Fibroblast of skin of left quadriceps (primary cell): Measurements from ENCODE around the gene IMP4.
A peak's percentile ranks its signal among the peaks of the same experiment; 100 is the strongest.

Experiments used
- DNase-seq, 2 experiments: peaks; one replicate each; pipeline ENCODE4 v3.0.0-alpha.2; 2013; ENCODE audit warnings: low read depth in 2 of 2

The IMP4 gene

DNA sequence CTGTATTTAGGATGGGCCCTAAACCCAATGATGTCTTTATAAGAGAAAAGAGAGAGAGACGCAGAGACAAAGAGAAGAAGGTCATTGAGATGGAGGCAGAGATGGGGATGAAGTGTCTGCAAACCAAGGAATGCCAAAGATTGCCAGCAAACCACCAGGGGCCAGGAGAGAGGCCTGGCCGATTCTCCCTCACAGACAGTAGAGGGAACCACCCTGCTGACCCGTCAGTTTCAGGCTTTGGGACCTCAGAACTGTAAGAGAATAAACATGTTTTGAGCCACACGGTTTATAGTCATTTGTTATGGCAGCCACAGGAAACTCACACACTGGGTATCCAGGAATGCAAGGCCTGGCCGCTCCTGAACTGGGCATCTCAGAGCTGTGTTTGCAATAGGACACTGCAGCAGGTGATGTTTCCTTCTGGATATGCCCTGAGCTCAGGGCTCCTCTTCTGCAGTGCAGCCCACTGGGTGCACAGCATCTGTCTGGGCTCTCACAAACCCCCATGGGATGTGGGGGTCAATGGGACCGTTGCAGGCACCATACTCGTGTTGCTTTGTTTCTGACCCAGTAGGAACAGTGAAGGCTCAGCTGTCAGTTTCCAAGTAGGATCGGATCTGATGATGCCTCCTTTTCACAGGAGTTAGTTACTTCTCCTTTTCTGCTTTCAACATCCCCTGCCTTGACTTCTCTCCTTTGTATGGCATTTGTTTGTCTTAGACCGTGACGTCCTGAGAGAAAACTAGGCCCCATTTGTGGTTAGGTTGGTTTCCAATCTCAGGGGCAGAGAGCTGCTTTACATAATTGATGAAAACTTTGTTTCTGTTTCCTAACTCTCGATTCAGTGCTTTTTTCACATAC, 34.0 kb downstream of the IMP4 start:
- no peak for DNase-seq

DNA sequence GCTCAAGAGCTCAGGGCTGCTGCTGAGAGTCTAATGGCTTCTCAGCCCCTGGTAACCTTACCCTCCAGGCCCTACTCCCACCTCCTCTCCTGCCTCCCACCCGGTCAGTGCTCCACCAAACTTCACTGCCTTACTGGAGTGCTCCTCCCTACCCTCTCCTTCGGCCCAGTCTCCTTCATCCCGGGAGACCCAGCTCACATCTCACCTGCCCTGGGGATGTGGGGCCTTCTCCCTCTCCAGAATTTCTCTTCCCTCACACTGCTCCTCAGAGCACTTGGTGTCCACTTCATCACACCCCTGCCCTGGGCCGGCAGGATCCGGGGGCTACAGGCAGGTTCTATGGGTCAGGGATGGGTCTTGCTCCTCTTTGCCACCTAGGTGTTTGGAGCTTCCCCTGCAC, 34.8 kb downstream of the IMP4 start:
- no peak for DNase-seq

DNA sequence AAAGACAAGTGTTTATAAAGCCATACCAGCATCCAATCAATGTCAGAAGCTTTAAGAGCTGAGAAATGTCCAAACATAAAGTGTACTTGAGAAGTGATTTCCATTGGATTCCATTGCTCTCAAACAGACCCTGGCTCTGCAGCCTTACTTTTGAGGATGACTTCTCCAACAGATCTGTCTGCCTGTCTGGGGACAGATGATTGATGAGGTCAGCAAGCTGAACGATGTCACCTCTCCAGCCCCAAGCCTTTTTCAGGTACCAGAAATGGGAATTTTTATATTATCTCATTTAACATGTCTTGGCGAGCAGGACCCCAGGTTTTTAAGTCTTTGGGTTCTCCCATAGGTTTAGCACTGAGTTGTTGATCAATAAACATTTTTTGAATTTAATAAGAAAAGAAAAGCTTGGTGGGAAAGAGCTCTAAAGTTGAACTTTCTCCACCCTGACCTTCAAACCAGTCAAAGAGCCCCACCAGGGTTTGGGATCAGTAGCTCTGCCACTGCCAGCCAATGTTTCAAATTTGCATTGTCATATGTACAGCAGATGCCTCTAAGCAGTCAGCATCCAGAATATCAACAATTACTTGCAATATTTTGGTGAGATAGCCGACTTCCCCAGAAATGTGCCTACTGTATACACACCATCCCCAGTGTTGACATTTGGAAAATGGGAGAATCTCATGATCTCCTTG, 35.7 kb downstream of the IMP4 start:
- DNase-seq, result no peak

DNA sequence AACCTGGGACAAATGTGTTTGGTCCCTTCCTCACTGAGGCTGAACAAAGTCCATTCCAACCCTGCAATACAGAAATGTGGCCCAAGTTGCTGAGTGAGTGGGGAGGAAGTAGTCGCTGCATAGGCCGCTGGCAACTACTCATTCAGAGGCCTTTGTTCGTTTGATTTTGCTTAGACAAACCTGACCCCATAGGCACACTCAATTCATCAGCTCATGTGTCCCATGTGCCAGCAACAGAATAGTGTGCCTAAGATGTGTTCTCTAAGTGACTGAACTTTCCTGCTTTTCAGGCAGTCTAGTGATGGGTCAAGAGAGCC, 36.2 kb downstream of the IMP4 start:
- DNase-seq, result no peak

DNA sequence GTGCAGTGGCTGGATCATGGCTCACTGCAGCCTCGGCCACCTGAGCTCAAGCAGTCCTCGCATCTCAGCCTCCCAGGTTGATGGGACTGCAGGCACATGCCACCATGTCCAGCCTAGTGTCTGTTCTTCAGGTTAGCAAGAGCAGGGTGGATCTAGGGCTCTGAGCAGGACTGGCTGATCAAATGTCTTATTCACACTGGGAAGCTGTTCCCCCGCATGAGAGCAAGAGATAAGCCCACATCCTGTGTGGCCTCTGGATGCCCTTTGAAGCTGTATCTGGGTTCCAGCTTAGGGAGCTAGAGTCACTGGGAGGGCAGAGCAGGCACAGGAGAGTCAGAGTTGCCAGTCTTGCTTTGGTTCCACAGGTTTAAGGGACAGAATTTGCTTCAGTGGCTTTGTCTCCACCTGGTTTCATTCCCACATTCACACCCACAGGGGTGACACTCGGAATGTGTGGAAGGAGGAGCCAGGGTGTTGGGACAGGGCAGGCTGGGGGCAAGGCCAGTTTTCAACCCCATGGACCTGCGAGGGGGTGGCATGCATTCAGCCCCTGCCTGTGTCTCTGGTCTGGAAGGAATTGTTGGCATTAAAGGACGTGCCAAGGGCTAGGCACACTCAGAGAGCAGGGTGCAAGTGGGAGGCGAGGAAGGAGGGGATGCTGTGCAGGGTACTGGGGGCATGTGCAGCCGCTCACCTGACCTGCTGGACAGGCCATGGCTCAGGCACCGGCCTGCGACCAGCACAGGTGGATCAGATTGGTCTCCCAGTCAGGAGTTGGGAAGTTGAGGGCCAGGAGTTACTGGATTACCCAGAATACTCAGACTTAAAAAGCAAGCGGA, 37.6 kb downstream of the IMP4 start:
- DNase-seq, result no peak

DNA sequence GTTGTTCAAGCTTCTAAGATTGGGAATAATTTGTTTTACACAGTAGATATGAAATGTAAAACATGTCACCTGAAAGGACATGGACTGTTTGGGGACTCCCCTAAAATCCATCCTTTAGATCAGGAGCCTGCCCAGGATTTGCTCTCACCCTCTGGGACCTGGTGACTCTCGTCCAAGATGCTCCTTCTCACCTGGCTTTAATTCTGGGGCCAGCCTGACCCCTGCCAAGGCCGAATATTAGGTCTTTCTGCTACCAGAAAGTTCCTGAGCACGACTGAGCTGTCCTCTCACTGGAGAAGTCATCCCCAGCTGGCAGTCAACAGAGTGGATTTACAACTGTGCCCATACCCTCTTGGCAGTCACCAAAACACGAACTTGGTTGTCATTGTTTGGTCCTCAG, 38.4 kb downstream of the IMP4 start:
- no peak for DNase-seq

DNA sequence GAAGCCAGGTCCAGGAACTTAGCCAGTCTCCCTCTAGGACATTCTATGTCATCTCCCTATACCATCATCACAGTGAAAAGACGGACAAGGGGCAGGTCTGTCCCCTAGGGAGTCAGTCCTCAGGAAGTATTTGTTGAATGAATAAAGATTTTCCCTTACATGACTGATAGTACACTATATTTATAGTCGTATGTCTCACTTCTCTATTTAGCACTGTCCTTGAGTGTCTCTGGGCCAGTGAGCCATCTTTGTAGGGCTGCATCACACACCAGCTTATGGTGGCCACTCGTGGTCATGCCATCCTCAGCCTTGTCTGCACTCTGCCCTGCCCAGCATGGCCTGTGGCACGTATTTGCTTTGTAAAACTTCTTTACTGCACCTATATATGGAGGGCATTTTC, 38.9 kb downstream of the IMP4 start:
- DNase-seq, result no peak

DNA sequence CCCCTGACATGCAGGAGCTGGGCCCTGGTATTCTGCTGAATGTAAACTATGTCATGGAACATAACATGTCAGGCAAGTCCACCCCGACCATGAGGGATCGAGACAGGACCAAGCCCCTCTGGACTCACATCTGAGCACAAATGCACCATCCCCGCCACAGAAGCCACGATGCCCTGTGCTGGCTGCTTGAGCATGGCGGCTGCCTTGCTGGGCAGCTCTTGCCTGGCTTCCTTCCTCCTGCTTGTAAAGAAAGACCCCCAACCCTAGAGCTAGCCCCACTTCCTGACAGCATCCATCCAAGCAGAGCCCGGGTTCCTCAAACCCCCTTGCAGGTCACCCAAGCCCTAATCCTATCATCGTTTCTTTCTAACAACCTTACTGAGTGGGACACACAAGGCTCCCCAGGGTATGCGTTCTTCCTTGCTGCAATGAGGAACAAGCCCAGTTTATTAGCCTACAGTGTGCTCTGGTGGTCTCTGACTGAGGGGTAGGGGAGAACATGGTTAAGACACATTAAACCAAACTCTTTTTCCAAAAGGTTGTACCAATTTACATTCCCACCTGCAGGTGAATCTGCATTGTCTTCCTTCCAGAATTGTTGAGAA, 39.7 kb downstream of the IMP4 start:
- no peak for DNase-seq

DNA sequence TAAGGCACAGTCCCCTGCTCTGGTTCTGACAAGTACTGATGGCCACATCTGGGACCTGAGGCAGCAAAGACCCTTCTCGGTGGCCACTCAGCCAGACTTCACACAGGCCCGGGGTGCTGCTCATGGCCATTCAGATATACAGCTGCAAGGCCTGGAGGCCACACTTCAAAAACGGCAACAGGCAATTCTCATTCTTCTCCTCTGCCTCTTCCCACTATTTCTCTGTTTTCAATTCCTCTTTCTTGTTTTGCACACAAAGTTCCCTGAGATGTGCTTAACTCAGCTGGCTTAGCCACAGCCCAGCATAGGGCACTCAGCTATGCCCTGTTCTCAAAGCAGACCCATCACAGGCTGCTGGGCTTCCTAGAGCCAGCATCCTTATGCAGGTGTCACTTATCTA, 43.0 kb downstream of the IMP4 start:
- DNase-seq, result no peak

DNA sequence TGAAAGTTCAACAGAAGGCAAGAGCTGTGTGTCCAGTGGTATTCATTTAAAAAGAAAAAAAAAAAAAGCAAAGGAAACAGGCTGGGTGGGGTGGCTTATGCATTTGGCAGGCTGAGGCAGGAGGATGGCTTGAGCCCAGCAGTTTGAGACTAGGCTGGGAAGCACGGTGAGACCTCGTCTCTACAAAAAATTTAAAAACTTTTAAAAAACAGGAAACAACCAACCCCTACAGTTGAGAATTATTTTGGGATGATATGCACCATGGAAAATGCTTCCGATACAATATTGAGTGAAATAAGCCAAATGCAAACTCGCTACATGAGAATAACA, 44.3 kb downstream of the IMP4 start:
- no peak for DNase-seq

DNA sequence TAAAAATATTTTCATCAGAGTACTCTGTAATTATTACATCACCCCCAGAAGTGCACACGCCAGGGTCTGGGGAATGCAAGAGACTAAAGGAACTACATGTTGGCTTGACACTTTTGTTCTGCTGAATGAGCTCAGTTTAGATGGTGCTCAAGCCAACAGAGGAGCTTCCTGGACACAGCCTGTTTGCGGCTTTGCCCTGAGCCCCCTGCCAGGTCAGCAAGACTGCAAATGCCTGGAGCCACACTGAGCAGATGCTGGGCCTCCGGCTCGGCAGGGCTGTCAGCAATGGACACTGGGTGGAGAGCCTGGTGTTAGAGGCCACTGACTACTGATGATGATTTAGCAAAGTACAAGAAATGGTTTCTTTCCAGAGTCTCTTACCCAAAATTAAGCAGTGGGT, 45.1 kb downstream of the IMP4 start:
- DNase-seq, result no peak

DNA sequence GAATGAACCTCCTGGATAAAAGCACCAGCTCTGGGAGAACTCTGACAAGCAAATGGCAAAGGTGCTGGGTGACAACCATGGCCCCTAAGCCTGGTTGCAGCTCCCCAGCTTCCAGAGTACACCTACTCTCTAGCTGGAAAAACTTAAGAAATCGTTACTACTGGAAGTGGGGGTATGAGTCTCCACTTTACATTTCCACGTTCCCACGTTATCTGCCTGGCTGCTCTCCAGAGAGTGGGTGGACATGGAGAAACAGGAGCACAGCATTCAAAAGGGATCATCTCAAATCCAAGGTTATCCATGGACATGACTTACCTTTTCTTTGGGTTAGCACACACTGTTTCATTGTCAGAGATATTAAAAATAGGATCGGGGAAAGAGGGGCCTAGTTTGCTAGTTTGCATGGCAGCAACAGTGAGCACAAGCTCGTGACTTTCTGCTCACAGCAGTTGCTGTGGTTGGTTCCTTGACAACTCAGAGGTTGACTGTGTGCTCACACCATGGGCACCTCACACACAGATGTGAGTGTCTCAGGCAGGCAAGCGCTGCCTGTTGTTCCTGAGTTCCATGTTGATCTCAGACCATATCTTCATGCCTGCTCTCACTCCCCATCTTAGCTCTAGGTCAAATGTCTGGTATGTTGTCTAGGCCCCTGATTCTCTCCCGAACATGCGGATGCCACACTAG, 45.7 kb downstream of the IMP4 start:
- DNase-seq, result no peak

DNA sequence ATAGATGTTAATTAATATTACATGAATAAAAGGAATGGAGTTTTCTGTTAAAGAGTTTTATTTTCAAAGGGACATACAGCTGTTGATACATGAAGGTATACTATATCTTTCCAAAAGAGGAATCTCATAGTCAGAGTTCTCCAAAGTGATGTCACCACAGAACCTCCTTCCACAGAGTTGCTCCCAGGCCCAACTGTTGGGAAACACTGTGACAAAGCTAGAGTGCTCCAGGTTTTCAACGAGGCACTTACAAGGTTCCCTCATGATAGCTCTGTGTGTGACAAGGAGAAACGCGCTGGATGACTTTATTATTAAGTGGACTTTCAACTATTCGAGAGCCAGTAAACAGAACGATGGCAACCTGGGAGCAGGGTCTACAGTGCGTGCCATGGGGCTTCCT, 46.7 kb downstream of the IMP4 start:
- DNase-seq, result no peak

DNA sequence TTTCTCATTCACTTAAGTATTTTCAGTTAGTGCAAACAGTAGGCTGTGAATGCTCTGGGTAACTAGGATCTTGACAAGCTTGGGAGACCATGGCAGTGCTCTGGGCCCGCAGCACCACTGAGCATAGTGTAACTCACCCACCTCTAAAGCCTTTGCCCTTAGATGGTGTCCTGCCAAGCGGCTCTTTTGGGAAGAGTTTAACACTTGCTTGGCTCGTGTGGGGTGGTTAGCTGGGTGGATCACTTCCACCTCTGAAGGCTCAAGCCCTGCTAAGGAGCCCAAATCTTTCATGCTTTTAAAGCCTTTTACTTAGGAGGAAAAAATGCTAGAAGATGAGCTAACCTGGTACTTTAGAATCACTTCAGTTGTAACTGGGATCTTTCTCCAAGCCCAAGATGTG, 47.1 kb downstream of the IMP4 start:
- DNase-seq, result no peak

DNA sequence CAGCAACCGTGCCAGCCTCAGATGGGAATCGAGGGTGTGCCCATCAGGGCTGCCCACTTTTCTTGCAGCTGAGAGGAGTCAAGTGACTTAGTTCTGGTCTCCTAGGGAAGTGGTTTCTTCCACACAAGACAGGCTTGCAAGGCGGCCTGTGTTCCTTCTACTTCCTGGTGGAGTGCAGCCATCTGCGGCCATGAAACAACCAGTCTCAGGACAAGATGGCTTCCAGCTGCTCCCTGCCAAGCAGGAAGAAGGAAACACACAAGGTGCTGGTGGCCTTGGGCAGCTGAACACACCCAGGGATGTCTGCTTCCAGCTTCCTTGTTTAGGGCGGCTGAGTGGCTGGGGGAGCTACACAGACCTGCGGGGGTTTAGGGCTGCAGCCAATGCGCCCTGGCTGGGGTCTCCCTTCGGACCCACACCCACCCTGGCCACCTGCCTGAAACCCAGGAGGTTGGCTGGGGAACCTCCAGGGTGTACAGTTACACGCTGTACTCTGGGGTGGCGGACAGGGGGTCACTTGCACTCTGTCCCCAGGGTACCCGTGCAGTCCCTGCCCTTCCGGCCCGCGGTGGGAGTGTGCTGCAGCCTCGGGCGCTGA, 47.9 kb downstream of the IMP4 start:
- DNase-seq, result no peak

DNA sequence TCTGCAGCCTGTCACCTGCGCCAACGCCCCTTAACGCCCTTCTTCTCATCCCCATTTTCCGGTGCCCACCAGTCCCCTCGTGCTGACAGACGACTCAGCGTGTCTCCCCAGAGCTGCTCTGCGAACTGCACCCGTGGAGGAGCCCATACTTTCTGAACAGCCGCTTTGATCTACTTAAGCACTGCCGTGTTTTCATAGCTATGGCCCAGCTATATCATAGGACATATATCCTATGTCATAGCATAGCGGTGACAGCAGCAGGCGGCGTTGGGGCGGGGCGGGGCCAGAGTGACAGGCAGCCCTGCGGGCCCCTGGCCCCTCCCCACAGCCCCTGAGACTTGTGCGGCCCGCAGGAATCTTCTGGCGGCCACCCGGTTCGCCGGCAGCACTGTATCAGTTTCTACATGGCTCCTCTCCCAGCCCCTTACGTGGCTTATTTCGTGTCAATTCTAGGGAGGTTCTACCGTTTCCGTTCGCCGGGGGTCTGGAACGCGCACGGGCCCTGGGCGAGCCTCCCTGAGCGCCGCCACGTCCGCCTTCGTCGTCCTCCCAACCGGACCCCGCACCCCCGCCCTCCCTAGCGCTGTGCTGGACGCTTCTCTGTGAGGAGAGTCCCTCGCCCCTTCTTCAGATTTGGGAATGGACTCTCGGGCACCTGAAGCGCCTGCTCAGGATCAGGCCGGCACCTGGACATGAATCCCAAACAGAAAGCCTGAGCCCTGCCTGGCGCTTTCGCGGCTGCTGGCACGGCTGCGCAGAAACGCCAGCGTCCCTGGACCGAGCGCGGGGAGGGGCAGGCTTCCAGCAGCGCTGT, 48.6 kb downstream of the IMP4 start:
- DNase-seq, result peak; percentile 38 to 49

DNA sequence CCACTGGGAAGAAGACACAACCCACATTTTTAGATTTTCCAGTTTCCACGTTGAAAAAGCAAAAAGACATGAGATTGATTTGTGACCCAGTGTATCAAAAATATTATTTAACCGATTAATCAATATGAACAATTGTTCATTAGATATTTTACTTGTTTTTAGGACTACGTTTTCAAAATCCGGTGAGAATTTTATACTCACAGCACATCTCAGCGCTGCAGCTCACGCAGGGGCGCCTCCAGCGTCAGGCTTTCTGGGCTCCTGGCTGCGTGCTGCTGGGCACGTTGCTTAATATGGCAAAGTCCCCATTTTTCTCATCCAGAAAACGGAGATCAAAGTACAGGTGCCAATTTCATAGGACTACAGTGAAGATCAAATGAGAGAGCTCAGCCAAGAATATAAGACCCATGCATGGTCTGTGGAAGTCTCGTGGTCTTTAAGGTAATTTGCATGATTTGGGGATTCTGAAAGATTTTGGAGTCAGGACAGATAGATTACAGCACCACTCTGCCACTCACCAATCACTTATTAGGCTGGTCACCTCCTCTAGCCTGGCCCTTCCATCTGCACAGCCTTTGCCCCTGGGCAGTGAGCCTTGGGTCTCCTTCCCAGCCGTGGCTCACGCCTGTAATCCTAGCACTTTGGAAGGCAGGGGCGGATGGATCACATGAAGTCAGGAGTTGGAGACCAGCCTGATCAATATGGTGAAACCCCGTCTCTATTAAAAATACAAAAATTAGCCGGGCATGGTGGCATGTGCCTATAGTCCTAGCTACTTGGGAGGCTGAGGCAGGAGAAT, 49.4 kb downstream of the IMP4 start:
- DNase-seq, result peak in 1 of 2 experiments; percentile 20

DNA sequence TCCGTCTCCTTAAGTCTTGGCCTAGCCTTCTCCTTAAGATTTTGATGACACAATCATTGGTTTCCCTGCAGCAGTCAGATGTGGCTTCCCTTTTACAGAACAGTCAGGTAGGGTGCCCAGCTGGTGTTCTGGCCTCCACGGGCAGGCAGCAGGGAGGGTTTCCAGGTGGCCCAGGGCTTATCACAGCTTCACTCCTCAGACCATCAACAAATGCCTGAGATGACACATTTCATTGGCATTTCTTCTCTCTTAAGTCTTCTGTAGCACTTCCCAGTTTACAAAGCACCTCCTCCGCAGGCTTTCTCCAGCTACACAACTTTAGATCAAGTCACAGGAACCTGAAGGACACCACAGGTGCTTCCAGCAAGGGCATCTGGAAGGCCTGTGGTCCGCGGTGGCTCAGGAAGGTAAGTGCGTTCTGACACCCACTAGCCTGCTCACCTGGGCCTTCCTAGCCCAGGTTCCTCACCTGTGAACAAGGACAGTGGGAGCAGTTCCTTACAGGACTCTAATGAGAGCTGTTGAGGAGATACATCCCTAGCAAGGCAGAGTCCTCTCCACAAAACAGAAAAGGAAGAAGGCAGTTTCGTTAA, 50.7 kb downstream of the IMP4 start:
- no peak for DNase-seq
